ENCODE data around the gene VMAC. TPM values are rescaled to one million over a fixed set of nuclear protein-coding genes. Genes with fewer than 3 reads are reported as not detected.

The VMAC gene
- total and polyA plus RNA-seq, 2 of the 13 experiments (the other 11 are each of a cell fraction or from before 2014, with no cell fraction given): 2.4 TPM

DNA sequence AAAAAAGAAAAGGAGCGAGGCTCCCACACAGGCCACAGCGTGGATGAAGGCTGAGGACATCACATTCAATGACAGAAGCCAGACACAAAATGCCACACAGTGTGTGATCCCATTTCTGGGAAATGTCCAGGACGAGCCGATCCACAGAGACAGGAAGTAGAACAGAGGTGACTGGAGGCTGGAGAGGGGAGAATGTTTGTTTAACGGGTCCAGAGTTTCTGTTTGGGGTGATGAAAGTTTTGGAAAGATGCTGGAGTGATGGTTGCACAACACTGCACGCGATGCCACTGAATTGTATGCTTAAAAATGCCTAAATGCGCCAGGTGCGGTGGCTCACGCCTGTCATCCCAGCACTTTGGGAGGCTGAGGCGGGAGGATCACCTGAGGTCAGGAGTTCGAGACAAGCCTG is 33.7 kb upstream of the VMAC start (continued):
- TF ChIP-seq ZNF460 (CRISPR knock-in tag; IDR thresholded peaks at IDR 0.05; ENCODE audit: borderline replicate concordance) (peak; percentile 99), ZNF251 (CRISPR knock-in tag; IDR thresholded peaks at IDR 0.05) (no peak), CC2D1A (CRISPR knock-in tag; IDR thresholded peaks at IDR 0.05) (no peak), ZNF652 (CRISPR knock-in tag; IDR thresholded peaks at IDR 0.05; ENCODE audit: borderline replicate concordance, low read depth) (no peak; the same call in 1 of the 2 replicates), NFE2 (CRISPR knock-in tag; IDR thresholded peaks at IDR 0.05) (no peak), ZNF180 (CRISPR knock-in tag; IDR thresholded peaks at IDR 0.05; ENCODE audit: borderline replicate concordance, low read depth) (no peak), NCOA2 (CRISPR knock-in tag; IDR thresholded peaks at IDR 0.05) (peak; percentile 98), ZNF614 (CRISPR knock-in tag; IDR thresholded peaks at IDR 0.05; ENCODE audit: borderline replicate concordance) (peak; percentile 99), FOSL1 (CRISPR knock-in tag; IDR thresholded peaks at IDR 0.05; ENCODE audit: borderline replicate concordance) (no peak), PHF8 (CRISPR knock-in tag; IDR thresholded peaks at IDR 0.05) (0 out of 2 replicates have a peak, but pooled peaks have one; percentile 37), MTF2 (CRISPR knock-in tag; IDR thresholded peaks at IDR 0.05; ENCODE audit: borderline replicate concordance) (no peak), GABPA (IDR thresholded peaks at IDR 0.05; ENCODE audit: low read depth, low read length) (no peak), GABPA (CRISPR knock-in tag; IDR thresholded peaks at IDR 0.05; ENCODE audit: low read depth) (peak; percentile 76), RFX1 (IDR thresholded peaks at IDR 0.05) (no peak), SMAD1 (CRISPR knock-in tag; IDR thresholded peaks at IDR 0.05; ENCODE audit: borderline replicate concordance, low read depth) (no peak), NKX3-1 (CRISPR knock-in tag; IDR thresholded peaks at IDR 0.05) (0 out of 2 replicates have a peak, but pooled peaks have one; percentile 71), ZNF567 (CRISPR knock-in tag; IDR thresholded peaks at IDR 0.05; ENCODE audit: borderline replicate concordance) (peak; percentile 67; the same call in 1 of the 2 replicates), ZNF607 (CRISPR knock-in tag; IDR thresholded peaks at IDR 0.05; ENCODE audit: borderline replicate concordance) (no peak), ATRX (CRISPR knock-in tag; IDR thresholded peaks at IDR 0.05; ENCODE audit: borderline replicate concordance) (no peak), XRCC5 (optimal IDR thresholded peaks at IDR 0.05; ENCODE audit: low read length) (no peak)
- TF ChIP-seq, protein P1, sequence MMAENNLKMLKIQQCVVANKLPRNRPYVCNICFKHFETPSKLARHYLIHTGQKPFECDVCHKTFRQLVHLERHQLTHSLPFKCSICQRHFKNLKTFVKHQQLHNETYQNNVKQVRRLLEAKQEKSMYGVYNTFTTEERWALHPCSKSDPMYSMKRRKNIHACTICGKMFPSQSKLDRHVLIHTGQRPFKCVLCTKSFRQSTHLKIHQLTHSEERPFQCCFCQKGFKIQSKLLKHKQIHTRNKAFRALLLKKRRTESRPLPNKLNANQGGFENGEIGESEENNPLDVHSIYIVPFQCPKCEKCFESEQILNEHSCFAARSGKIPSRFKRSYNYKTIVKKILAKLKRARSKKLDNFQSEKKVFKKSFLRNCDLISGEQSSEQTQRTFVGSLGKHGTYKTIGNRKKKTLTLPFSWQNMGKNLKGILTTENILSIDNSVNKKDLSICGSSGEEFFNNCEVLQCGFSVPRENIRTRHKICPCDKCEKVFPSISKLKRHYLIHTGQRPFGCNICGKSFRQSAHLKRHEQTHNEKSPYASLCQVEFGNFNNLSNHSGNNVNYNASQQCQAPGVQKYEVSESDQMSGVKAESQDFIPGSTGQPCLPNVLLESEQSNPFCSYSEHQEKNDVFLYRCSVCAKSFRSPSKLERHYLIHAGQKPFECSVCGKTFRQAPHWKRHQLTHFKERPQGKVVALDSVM (CRISPR knock-in tag; IDR thresholded peaks at IDR 0.05): peak; percentile 99
- TF ChIP-seq, protein P2, sequence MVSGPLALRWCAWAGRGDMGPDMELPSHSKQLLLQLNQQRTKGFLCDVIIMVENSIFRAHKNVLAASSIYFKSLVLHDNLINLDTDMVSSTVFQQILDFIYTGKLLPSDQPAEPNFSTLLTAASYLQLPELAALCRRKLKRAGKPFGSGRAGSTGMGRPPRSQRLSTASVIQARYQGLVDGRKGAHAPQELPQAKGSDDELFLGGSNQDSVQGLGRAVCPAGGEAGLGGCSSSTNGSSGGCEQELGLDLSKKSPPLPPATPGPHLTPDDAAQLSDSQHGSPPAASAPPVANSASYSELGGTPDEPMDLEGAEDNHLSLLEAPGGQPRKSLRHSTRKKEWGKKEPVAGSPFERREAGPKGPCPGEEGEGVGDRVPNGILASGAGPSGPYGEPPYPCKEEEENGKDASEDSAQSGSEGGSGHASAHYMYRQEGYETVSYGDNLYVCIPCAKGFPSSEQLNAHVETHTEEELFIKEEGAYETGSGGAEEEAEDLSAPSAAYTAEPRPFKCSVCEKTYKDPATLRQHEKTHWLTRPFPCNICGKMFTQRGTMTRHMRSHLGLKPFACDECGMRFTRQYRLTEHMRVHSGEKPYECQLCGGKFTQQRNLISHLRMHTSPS (CRISPR knock-in tag; IDR thresholded peaks at IDR 0.05; ENCODE audit: low read depth): peak; percentile 63; the same call in 1 of the 2 replicates
- TF ChIP-seq, protein P3, sequence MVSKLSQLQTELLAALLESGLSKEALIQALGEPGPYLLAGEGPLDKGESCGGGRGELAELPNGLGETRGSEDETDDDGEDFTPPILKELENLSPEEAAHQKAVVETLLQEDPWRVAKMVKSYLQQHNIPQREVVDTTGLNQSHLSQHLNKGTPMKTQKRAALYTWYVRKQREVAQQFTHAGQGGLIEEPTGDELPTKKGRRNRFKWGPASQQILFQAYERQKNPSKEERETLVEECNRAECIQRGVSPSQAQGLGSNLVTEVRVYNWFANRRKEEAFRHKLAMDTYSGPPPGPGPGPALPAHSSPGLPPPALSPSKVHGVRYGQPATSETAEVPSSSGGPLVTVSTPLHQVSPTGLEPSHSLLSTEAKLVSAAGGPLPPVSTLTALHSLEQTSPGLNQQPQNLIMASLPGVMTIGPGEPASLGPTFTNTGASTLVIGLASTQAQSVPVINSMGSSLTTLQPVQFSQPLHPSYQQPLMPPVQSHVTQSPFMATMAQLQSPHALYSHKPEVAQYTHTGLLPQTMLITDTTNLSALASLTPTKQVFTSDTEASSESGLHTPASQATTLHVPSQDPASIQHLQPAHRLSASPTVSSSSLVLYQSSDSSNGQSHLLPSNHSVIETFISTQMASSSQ (IDR thresholded peaks at IDR 0.05; ENCODE audit: low read depth): peak; percentile 63
- TF ChIP-seq, protein P3 (CRISPR knock-in tag; IDR thresholded peaks at IDR 0.05; ENCODE audit: borderline replicate concordance): peak; percentile 87
- TF ChIP-seq, protein P4, sequence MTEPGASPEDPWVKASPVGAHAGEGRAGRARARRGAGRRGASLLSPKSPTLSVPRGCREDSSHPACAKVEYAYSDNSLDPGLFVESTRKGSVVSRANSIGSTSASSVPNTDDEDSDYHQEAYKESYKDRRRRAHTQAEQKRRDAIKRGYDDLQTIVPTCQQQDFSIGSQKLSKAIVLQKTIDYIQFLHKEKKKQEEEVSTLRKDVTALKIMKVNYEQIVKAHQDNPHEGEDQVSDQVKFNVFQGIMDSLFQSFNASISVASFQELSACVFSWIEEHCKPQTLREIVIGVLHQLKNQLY (CRISPR knock-in tag; IDR thresholded peaks at IDR 0.05): peak; percentile 92
